Ascending aorta (tissue), 2 donors: ENCODE measurements around the gene MTA3. TPM values are rescaled to one million over a fixed set of nuclear protein-coding genes. Genes with fewer than 3 reads are reported as not detected.
"Not testable (repeated sequence)": the region's sequence is repeated elsewhere in the genome, so short reads cannot be mapped to it uniquely, and the experiment has no call there.

Experiments used
- DNase-seq, 2 donors: peaks; one replicate each; pipeline ENCODE4 v3.0.0-alpha.2; 2019; ENCODE audit warnings: low spot score in 2 of 2
- H3K27ac ChIP-seq, 2 donors: fragments of 200-600 bp; sonication (generic); one replicate each; pipeline ENCODE4 v1.5.1; 2016 to 2017; ENCODE audit warnings: mild to moderate bottlenecking in 1 of 2
- H3K27me3 ChIP-seq: fragments of 200-600 bp; sonication (generic); one replicate; pipeline ENCODE4 v1.5.1; 2017
- H3K36me3 ChIP-seq, 2 donors: fragments of 200-600 bp; sonication (generic); one replicate each; pipeline ENCODE4 v1.5.1; 2016
- H3K4me1 ChIP-seq, 2 donors: fragments of 200-600 bp; sonication (generic); one replicate each; pipeline ENCODE4 v1.5.1; 2016 to 2017; ENCODE audit warnings: mild to moderate bottlenecking in 1 of 2
- H3K4me3 ChIP-seq, 2 donors: fragments of 200-600 bp; sonication (generic); one replicate each; pipeline ENCODE4 v1.5.1; 2016 to 2017; ENCODE audit warnings: mild to moderate bottlenecking in 1 of 2
- H3K9me3 ChIP-seq, 2 donors: fragments of 200-600 bp; sonication (generic); one replicate each; pipeline ENCODE4 v1.5.1; 2016
- intact Hi-C: fragments of 100-400 bp; cut with DNase I; formaldehyde crosslinking; loops from one replicate; pipeline ENCODE4 v1.15.1; 2023
- total RNA-seq: library from RNA; depleted of rRNA; stranded (reverse); fragments of >200 nt; gene quantifications from one replicate; pipeline ENCODE4 v1.1.0, GENCODE V29; 2016
- TF ChIP-seq, protein P1 (sequence below), 3 experiments: fragments of 200-600 bp in 2 of 3; fragments of 450-650 bp in 1 of 3; sonication (generic) in 2 of 3; IDR thresholded peaks; one replicate each; pipeline ENCODE4 v1.5.1; 2016 to 2019; ENCODE audit warnings: antibody characterized with exemption in 3 of 3, mild to moderate bottlenecking in 1 of 3, moderate library complexity in 1 of 3

MTA3 gene
- total RNA-seq, 1 donor from 2014 or later: 59.2 TPM

DNA sequence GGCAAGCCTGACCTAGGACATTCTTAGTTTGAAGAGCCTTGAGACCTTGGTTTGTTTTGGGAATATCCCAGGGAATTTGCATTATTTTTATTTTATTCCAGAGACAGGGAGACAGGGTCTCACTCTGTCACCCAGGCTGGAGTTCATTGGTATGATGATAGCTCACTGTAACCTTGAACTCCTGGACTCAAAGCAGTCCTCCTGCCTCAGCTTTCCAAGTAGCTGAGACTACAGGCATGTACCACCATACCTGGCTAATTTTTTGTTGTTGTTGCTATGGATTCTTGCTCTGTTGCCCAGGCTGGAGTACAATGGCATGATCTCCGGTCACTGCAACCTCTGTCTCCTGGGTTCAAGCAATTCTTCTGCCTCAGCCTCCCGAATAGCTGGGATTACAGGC is 4.8 kb downstream of the MTA3 start:
- Histone ChIP-seq H3K4me3 (no peak overlapping the region), H3K27ac (no peak overlapping the region), H3K27me3 (no peaks in the 10 kb centered on the region), H3K36me3 (peaks cover 6 to 21% of the 10 kb centered on the region in 2 donors), H3K4me1 (no peaks in the 10 kb centered on the region), H3K9me3 (no peaks in the 10 kb centered on the region)
- intact Hi-C loops: no loop called here
- DNase-seq: no peak
- TF ChIP-seq, protein P1, sequence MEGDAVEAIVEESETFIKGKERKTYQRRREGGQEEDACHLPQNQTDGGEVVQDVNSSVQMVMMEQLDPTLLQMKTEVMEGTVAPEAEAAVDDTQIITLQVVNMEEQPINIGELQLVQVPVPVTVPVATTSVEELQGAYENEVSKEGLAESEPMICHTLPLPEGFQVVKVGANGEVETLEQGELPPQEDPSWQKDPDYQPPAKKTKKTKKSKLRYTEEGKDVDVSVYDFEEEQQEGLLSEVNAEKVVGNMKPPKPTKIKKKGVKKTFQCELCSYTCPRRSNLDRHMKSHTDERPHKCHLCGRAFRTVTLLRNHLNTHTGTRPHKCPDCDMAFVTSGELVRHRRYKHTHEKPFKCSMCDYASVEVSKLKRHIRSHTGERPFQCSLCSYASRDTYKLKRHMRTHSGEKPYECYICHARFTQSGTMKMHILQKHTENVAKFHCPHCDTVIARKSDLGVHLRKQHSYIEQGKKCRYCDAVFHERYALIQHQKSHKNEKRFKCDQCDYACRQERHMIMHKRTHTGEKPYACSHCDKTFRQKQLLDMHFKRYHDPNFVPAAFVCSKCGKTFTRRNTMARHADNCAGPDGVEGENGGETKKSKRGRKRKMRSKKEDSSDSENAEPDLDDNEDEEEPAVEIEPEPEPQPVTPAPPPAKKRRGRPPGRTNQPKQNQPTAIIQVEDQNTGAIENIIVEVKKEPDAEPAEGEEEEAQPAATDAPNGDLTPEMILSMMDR (IDR thresholded peaks at IDR 0.05): no peak

DNA sequence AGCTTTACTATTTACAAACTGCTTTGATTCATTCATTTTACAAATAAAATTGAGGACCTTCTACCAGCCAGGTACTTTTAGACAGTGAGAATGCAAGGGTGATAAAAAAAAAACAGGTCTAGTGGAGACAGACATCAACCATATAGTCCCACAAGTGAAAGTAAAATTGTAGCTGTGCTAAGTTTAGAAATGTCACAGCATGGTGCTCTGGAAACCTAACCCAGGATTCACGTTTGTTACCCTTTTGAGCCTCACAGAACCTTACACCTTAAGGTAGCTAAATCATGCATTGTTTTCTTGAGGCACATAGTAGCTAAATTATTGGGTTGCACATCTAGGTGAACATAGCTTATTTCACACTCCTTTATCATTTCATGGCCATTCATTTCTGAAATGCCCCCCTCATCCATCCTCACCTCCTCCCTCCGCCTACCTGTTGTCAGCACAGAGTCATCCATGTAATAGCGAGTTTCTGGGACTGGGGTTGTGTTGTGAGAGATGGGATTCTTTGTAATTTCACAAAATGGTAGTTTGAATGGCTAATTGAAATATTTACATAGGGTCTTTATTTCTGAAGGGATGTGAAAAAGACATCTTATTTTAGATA is 7.1 kb downstream of the MTA3 start:
- no peak for DNase-seq
- Histone ChIP-seq H3K27ac (no peak overlapping the region), H3K27me3 (no peaks in the 10 kb centered on the region), H3K9me3 (no peaks in the 10 kb centered on the region), H3K36me3 (peaks cover 16 to 38% of the 10 kb centered on the region in 2 donors), H3K4me1 (no peaks in the 10 kb centered on the region), H3K4me3 (no peak overlapping the region)
- intact Hi-C loops: no loop called here
- TF ChIP-seq, protein P1 (IDR thresholded peaks at IDR 0.05): no peak

- no peaks in the 10 kb centered on the region for H3K9me3 ChIP-seq
- intact Hi-C loops: no loop called here
- H3K27me3 ChIP-seq: no peaks in the 10 kb centered on the region
- H3K4me1 ChIP-seq: no peaks in the 10 kb centered on the region
- H3K36me3 ChIP-seq: peaks cover 20 to 54% of the 10 kb centered on the region in 2 donors
- no peak for DNase-seq
- TF ChIP-seq, protein P1 (IDR thresholded peaks at IDR 0.05): no peak
- H3K4me3 ChIP-seq: no peak overlapping the region
- H3K27ac ChIP-seq: no peak overlapping the region
Observed at GRCh38 chr2:42578621-42579020, 10.2 kb downstream of the MTA3 start.

DNA sequence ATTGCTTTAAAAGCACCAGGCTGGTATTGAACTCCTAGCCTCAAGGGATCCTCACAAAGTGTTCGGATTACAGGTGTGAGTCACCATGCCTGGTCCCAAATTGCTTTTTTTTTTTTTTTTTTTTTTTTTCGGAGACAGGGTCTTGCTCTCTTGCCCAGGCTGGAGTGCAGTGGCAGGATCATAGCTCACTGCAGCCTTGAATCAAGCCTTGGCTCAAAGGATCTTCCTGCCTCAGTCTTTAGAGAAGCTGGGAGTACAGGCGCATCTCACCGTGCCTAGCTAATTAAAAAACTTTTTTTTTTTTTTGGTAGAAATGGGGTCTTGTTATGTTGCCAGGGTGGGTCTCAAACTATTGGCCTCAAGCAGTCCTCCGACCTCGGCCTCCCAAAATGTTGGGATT is 12.8 kb downstream of the MTA3 start:
- TF ChIP-seq, protein P1 (IDR thresholded peaks at IDR 0.05): no peak
- Histone ChIP-seq H3K36me3 (peaks cover 14 to 45% of the 10 kb centered on the region in 2 donors), H3K9me3 (no peaks in the 10 kb centered on the region), H3K4me1 (no peaks in the 10 kb centered on the region), H3K4me3 (no peak overlapping the region), H3K27me3 (no peaks in the 10 kb centered on the region), H3K27ac (no peak overlapping the region)
- intact Hi-C loops: no loop called here
- no peak for DNase-seq

- H3K36me3 ChIP-seq: peaks cover 14 to 37% of the 10 kb centered on the region in 2 donors
- H3K9me3 ChIP-seq, H3K4me1 ChIP-seq, H3K27me3 ChIP-seq, H3K4me3 ChIP-seq, H3K27ac ChIP-seq, intact Hi-C loops, DNase-seq: not testable (repeated sequence)
Observed at GRCh38 chr2:42584628-42585027, 16.2 kb downstream of the MTA3 start.

DNA sequence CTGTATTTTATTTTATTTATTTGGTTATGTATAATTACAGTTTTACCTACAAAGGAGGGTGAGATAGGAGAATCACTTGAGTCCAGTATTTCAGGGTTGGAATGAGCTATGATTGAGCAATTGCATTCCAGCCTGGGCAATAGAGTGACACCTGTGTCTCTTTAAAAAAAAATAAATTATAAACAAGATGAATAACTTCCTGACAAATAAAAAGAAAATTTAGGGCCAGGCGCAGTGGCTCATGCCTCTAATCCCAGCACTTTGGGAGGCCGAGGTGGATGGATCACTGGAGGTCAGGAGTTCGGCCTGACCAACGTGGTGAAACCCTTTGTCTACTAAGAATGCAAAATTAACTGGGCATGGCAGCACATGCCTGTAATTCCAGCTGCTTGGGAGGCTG is 17.3 kb downstream of the MTA3 start:
- H3K27ac ChIP-seq: no peak overlapping the region
- no peaks in the 10 kb centered on the region for H3K27me3 ChIP-seq
- peaks cover 4 to 28% of the 10 kb centered on the region in 2 donors for H3K36me3 ChIP-seq
- no peaks in the 10 kb centered on the region for H3K9me3 ChIP-seq
- no peak for DNase-seq
- TF ChIP-seq, protein P1 (IDR thresholded peaks at IDR 0.05): no peak
- no peak overlapping the region for H3K4me3 ChIP-seq
- intact Hi-C loops: no loop called here
- no peaks in the 10 kb centered on the region for H3K4me1 ChIP-seq
